Upper lobe of left lung (tissue), 6 donors: ENCODE measurements around the gene NECAB3. TPM values are rescaled to one million over a fixed set of nuclear protein-coding genes. Genes with fewer than 3 reads are reported as not detected.
A peak's percentile ranks its signal among the peaks of the same experiment; 100 is the strongest.

Source experiments
- ATAC-seq, 2 donors: fragments of 200-7000 bp; cut with Tn5 transposase; one replicate each; pipeline ENCODE4 v1.9.1; 2022; ENCODE audit warnings: mild to moderate bottlenecking in 2 of 2, moderate library complexity in 2 of 2; ENCODE audit not compliant: low FRiP score in 2 of 2
- DNase-seq, 2 donors: peaks; one replicate each; pipeline ENCODE4 v3.0.0-alpha.2; 2019 to 2020
- H3K27ac ChIP-seq, 4 donors: fragments of 200-600 bp; sonication (generic); one replicate each; pipeline ENCODE4 v1.5.1; 2016 to 2019
- H3K27me3 ChIP-seq, 4 donors: fragments of 200-600 bp; sonication (generic); one replicate each; pipeline ENCODE4 v1.5.1; 2017 to 2019
- H3K36me3 ChIP-seq, 4 donors: fragments of 200-600 bp; sonication (generic); one replicate each; pipeline ENCODE4 v1.5.1; 2016 to 2019
- H3K4me1 ChIP-seq, 4 donors: fragments of 200-600 bp; sonication (generic); one replicate each; pipeline ENCODE4 v1.5.1; 2018 to 2019
- H3K4me3 ChIP-seq, 4 donors: fragments of 200-600 bp; sonication (generic); one replicate each; pipeline ENCODE4 v1.5.1; 2017 to 2019; ENCODE audit warnings: mild to moderate bottlenecking in 2 of 4, moderate library complexity in 1 of 4
- H3K9me3 ChIP-seq, 4 donors: fragments of 200-600 bp; sonication (generic); one replicate each; pipeline ENCODE4 v1.5.1; 2018 to 2019
- CTCF ChIP-seq, 6 experiments: fragments of 450-650 bp in 4 of 6; fragments of 200-600 bp in 2 of 6; sonication (generic) in 2 of 6; IDR thresholded peaks; one replicate each; pipeline ENCODE4 v1.5.1; 2016 to 2019; ENCODE audit warnings: antibody characterized with exemption in 6 of 6
- EP300 ChIP-seq, 4 donors: sonication (generic); formaldehyde crosslinking; IDR thresholded peaks; one replicate each; pipeline ENCODE4 v1.5.1; 2017; ENCODE audit warnings: antibody characterized with exemption in 4 of 4, control low read depth in 2 of 4
- POLR2A ChIP-seq, 4 donors: fragments of 450-650 bp; IDR thresholded peaks; one replicate each; pipeline ENCODE4 v1.5.1; 2016 to 2017; ENCODE audit warnings: antibody characterized with exemption in 4 of 4, mild to moderate bottlenecking in 2 of 4
- POLR2AphosphoS5 ChIP-seq, 2 donors: sonication (generic); formaldehyde crosslinking; IDR thresholded peaks; one replicate each; pipeline ENCODE4 v1.5.1; 2017; ENCODE audit warnings: antibody characterized with exemption in 2 of 2
- WGBS, 2 donors: methylation state at CpG; one replicate each; pipeline ENCODE4 v1.1.5; 2017 to 2018; 5-methylcytosine and 5-hydroxymethylcytosine counted together
- total RNA-seq, 6 donors: library from RNA; depleted of rRNA in 4 of 6; stranded (reverse); fragments of >200 nt in 4 of 6; gene quantifications; one replicate each; pipeline versions ENCODE4 v1.1.0 to v1.2.1, GENCODE V29; 2016 to 2021
- donor health status: DM: no; HTN: no; CAD: no; lungs with moderate emphysema.
- donor health status: DM: no; HTN: yes; CAD: no; lungs with severe emphysema.

NECAB3 gene
- total RNA-seq, 6 donors from 2014 or later = 43.4 to 309 (median 90.6) TPM

- Histone ChIP-seq H3K27ac (peak overlapping the region in 1 of 4 donors; percentile 44), H3K9me3 (no peaks in the 10 kb centered on the region), H3K4me1 (peaks cover 0 to 17% (median 8%) of the 10 kb centered on the region in 4 donors), H3K27me3 (no peaks in the 10 kb centered on the region), H3K36me3 (peaks cover 23 to 59% (median 50%) of the 10 kb centered on the region in 4 donors), H3K4me3 (no peak overlapping the region)
- DNase-seq (no peak), ATAC-seq (peak; percentile 16 to 53)
- 73 to 79% methylated on average over 2 of the region's 2 CpGs for WGBS, 2 donors
- TF ChIP-seq CTCF (IDR thresholded peaks at IDR 0.05) (no peak), EP300 (IDR thresholded peaks at IDR 0.05) (no peak), POLR2AphosphoS5 (IDR thresholded peaks at IDR 0.05) (no peak), POLR2A (IDR thresholded peaks at IDR 0.05) (no peak)
These were observed 35.2 kb upstream of the NECAB3 start for GRCh38 chr20:33709398-33709797.

- Histone ChIP-seq H3K4me3 (no peak overlapping the region), H3K27me3 (no peaks in the 10 kb centered on the region), H3K4me1 (peaks cover 2 to 27% (median 11%) of the 10 kb centered on the region in 4 donors), H3K36me3 (peaks cover 15 to 43% (median 34%) of the 10 kb centered on the region in 4 donors), H3K9me3 (no peaks in the 10 kb centered on the region), H3K27ac (no peak overlapping the region)
- 86 to 87% methylated on average over 11 of the region's 11 CpGs for WGBS, 2 donors
- DNase-seq (no peak), ATAC-seq (no peak)
- TF ChIP-seq CTCF (IDR thresholded peaks at IDR 0.05) = no peak
These were observed 33.4 kb upstream of the NECAB3 start for GRCh38 chr20:33707668-33708067.

GRCh38 chr20:33704197-33704924 is 30.1 kb upstream of the NECAB3 start:
- Histone ChIP-seq H3K36me3 (peaks cover 5 to 21% (median 17%) of the 10 kb centered on the region in 4 donors), H3K4me3 (no peak overlapping the region), H3K27ac (no peak overlapping the region), H3K9me3 (no peaks in the 10 kb centered on the region), H3K4me1 (peaks cover under 1 to 14% (median 4%) of the 10 kb centered on the region in 4 donors), H3K27me3 (no peaks in the 10 kb centered on the region)
- TF ChIP-seq EP300 (IDR thresholded peaks at IDR 0.05) (no peak), POLR2A (IDR thresholded peaks at IDR 0.05) (no peak), POLR2AphosphoS5 (IDR thresholded peaks at IDR 0.05) (no peak), CTCF (IDR thresholded peaks at IDR 0.05) (no peak)
- no peak for ATAC-seq
- DNase-seq = no peak
- WGBS, 2 donors = 96 to 98% methylated on average over 11 of the region's 11 CpGs

GRCh38 chr20:33703498-33704137 is 29.4 kb upstream of the NECAB3 start:
- DNase-seq (no peak), ATAC-seq (no peak)
- no peak for TF ChIP-seq EP300 (IDR thresholded peaks at IDR 0.05)
- TF ChIP-seq POLR2A (IDR thresholded peaks at IDR 0.05) = no peak
- TF ChIP-seq CTCF (IDR thresholded peaks at IDR 0.05) = no peak
- TF ChIP-seq POLR2AphosphoS5 (IDR thresholded peaks at IDR 0.05) = no peak
- H3K4me3 ChIP-seq = no peak overlapping the region
- WGBS, 2 donors = 96 to 97% methylated on average over 6 to 8 of the region's 8 CpGs
- H3K27me3 ChIP-seq = no peaks in the 10 kb centered on the region
- H3K4me1 ChIP-seq = peaks cover 0 to 12% (median 4%) of the 10 kb centered on the region in 4 donors
- H3K36me3 ChIP-seq = peaks cover 5 to 21% (median 17%) of the 10 kb centered on the region in 4 donors
- no peak overlapping the region for H3K27ac ChIP-seq
- H3K9me3 ChIP-seq = no peaks in the 10 kb centered on the region
